PC-3 (cell line): ENCODE data around the gene PPP1R36.

Experiments used
- CTCF ChIP-seq: fragments of 300-600 bp; sonication (generic); conservative IDR thresholded peaks from 2 replicates; pipeline ENCODE4 v1.5.1; 2017; ENCODE audit warnings: antibody characterized with exemption, low read depth, mild to moderate bottlenecking, low read length
- EZH2phosphoT487 ChIP-seq: fragments of 300-600 bp; sonication (generic); IDR thresholded peaks from 2 replicates; pipeline ENCODE4 v1.6.1; 2018; ENCODE audit warnings: mild to moderate bottlenecking, antibody characterized with exemption, low read length, borderline replicate concordance

GRCh38 chr14:64584190-64584589 is 34.4 kb downstream of the PPP1R36 start:
- TF ChIP-seq EZH2phosphoT487 (no peak), CTCF (no peak)
